ENCODE results near the gene GRM7.

GRM7 gene

DNA sequence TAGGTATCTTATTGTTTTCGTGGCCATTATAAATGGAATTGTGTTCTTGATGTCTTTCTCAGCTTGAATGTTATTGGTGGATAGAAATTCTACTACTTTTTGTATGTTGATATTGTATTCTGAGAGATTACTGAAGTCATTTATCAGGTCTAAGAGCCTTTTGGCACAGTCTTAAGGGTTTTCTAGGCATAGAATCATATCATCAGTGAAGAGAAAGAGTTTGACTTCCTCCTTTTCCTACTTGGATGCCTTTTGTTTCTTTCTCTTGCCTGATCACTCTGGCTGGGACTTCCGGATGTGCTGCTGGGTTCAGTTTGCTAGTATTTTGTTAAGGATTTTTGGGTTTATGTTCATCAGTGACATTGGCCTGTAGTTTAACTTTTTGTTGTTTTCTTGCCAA lies 527.1 kb downstream of the GRM7 start:
- Histone ChIP-seq H3K27ac (ENCODE audit: extremely low read depth, low read depth, low read length) (no peak overlapping the region), H3K4me1 (ENCODE audit: control insufficient read depth, insufficient read depth, low read length) (no peaks in the 10 kb centered on the region), H3K4me3 (ENCODE audit: low read depth, low read length) (no peak overlapping the region), H3K9me3 (ENCODE audit: control insufficient read depth, insufficient read depth, low read depth, low read length) (no peaks in the 10 kb centered on the region), H3K36me3 (ENCODE audit: control insufficient read depth in 2 of 2, insufficient read depth in 1 of 2, low read length in 2 of 2) (no peaks in the 10 kb centered on the region)
- CTCF ChIA-PET, result no interaction called here
- TF ChIP-seq, protein P1, sequence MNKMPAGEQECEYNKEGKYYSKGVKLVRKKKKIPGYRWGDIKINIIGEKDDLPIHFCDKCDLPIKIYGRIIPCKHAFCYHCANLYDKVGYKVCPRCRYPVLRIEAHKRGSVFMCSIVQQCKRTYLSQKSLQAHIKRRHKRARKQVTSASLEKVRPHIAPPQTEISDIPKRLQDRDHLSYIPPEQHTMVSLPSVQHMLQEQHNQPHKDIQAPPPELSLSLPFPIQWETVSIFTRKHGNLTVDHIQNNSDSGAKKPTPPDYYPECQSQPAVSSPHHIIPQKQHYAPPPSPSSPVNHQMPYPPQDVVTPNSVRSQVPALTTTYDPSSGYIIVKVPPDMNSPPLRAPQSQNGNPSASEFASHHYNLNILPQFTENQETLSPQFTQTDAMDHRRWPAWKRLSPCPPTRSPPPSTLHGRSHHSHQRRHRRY (tag by site-specific recombination; IDR thresholded peaks at IDR 0.05), result no peak
- TF ChIP-seq HOXD13 (CRISPR knock-in tag; IDR thresholded peaks at IDR 0.05; ENCODE audit: borderline replicate concordance) (no peak), ZNF214 (tag by site-specific recombination; IDR thresholded peaks at IDR 0.05; ENCODE audit: borderline replicate concordance) (no peak), SCRT2 (tag by site-specific recombination; IDR thresholded peaks at IDR 0.05) (no peak), HOXA7 (CRISPR knock-in tag; IDR thresholded peaks at IDR 0.05; ENCODE audit: borderline replicate concordance) (no peak), KLF1 (tag by site-specific recombination; IDR thresholded peaks at IDR 0.05) (no peak), HOXC10 (CRISPR knock-in tag; IDR thresholded peaks at IDR 0.05) (no peak), ZNF670 (tag by site-specific recombination; IDR thresholded peaks at IDR 0.05; ENCODE audit: low read depth) (no peak), KLF10 (tag by site-specific recombination; IDR thresholded peaks at IDR 0.05) (no peak)
- TF ChIP-seq, protein P2, sequence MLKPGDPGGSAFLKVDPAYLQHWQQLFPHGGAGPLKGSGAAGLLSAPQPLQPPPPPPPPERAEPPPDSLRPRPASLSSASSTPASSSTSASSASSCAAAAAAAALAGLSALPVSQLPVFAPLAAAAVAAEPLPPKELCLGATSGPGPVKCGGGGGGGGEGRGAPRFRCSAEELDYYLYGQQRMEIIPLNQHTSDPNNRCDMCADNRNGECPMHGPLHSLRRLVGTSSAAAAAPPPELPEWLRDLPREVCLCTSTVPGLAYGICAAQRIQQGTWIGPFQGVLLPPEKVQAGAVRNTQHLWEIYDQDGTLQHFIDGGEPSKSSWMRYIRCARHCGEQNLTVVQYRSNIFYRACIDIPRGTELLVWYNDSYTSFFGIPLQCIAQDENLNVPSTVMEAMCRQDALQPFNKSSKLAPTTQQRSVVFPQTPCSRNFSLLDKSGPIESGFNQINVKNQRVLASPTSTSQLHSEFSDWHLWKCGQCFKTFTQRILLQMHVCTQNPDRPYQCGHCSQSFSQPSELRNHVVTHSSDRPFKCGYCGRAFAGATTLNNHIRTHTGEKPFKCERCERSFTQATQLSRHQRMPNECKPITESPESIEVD (tag by site-specific recombination; IDR thresholded peaks at IDR 0.05), result no peak
- TF ChIP-seq, protein P3, sequence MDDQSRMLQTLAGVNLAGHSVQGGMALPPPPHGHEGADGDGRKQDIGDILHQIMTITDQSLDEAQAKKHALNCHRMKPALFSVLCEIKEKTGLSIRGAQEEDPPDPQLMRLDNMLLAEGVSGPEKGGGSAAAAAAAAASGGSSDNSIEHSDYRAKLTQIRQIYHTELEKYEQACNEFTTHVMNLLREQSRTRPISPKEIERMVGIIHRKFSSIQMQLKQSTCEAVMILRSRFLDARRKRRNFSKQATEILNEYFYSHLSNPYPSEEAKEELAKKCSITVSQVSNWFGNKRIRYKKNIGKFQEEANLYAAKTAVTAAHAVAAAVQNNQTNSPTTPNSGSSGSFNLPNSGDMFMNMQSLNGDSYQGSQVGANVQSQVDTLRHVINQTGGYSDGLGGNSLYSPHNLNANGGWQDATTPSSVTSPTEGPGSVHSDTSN (CRISPR knock-in tag; IDR thresholded peaks at IDR 0.05), result no peak
- TF ChIP-seq, protein P4, sequence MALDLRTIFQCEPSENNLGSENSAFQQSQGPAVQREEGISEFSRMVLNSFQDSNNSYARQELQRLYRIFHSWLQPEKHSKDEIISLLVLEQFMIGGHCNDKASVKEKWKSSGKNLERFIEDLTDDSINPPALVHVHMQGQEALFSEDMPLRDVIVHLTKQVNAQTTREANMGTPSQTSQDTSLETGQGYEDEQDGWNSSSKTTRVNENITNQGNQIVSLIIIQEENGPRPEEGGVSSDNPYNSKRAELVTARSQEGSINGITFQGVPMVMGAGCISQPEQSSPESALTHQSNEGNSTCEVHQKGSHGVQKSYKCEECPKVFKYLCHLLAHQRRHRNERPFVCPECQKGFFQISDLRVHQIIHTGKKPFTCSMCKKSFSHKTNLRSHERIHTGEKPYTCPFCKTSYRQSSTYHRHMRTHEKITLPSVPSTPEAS (tag by site-specific recombination; IDR thresholded peaks at IDR 0.05), result no peak
- POLR2A ChIA-PET, result no interaction called here

DNA sequence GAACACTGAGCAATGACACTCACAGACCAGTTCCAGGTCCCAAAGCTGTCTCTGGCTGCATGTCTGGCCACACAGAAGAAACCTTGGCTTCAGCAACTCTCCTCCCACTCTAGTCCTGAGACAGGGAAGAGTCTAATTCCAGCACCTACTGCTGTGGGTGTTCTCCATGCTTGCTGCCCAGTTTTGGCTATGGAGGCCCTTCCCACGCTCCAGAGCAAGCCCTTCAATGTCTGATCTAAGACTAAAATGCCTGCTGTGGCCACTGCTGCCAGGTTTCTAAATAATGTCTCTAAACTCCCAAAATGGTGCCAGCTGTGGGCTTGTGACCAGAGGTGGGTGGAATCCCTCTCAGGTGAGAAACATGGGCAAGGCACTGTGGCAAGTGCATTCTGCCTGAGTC lies 531.3 kb downstream of the GRM7 start:
- Histone ChIP-seq H3K9me3 (ENCODE audit: control insufficient read depth, insufficient read depth, low read depth, low read length) (no peaks in the 10 kb centered on the region), H3K36me3 (ENCODE audit: control insufficient read depth in 2 of 2, insufficient read depth in 1 of 2, low read length in 2 of 2) (no peaks in the 10 kb centered on the region), H3K4me1 (ENCODE audit: control insufficient read depth, insufficient read depth, low read length) (no peaks in the 10 kb centered on the region), H3K4me3 (ENCODE audit: low read depth, low read length) (no peak overlapping the region), H3K27ac (ENCODE audit: extremely low read depth, low read depth, low read length) (no peak overlapping the region)
- CTCF ChIA-PET, result no interaction called here
- TF ChIP-seq ZNF138 (tag by site-specific recombination; IDR thresholded peaks at IDR 0.05; ENCODE audit: borderline replicate concordance), result no peak
- no peak for TF ChIP-seq ZNF174 (tag by site-specific recombination; IDR thresholded peaks at IDR 0.05)
- no peak for TF ChIP-seq PRDM1 (tag by site-specific recombination; IDR thresholded peaks at IDR 0.05)
- no peak for TF ChIP-seq MEIS1 (CRISPR knock-in tag; IDR thresholded peaks at IDR 0.05; ENCODE audit: borderline replicate concordance)
- TF ChIP-seq, protein P5, sequence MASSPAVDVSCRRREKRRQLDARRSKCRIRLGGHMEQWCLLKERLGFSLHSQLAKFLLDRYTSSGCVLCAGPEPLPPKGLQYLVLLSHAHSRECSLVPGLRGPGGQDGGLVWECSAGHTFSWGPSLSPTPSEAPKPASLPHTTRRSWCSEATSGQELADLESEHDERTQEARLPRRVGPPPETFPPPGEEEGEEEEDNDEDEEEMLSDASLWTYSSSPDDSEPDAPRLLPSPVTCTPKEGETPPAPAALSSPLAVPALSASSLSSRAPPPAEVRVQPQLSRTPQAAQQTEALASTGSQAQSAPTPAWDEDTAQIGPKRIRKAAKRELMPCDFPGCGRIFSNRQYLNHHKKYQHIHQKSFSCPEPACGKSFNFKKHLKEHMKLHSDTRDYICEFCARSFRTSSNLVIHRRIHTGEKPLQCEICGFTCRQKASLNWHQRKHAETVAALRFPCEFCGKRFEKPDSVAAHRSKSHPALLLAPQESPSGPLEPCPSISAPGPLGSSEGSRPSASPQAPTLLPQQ (tag by site-specific recombination; IDR thresholded peaks at IDR 0.05), result no peak
- no peak for TF ChIP-seq HOXA7 (CRISPR knock-in tag; IDR thresholded peaks at IDR 0.05; ENCODE audit: borderline replicate concordance)
- no peak for TF ChIP-seq SP7 (tag by site-specific recombination; IDR thresholded peaks at IDR 0.05)
- no peak for TF ChIP-seq ZNF654 (tag by site-specific recombination; IDR thresholded peaks at IDR 0.05; ENCODE audit: low read depth)
- POLR2A ChIA-PET, result no interaction called here
